HepG2 (cell line): Measurements from ENCODE around the gene ISOC2. TPM values are rescaled to one million over a fixed set of nuclear protein-coding genes. Genes with fewer than 3 reads are reported as not detected.

Experiments
- GATAD1 ChIP-seq: IDR thresholded peaks from 2 replicates; pipeline ENCODE4 v1.6.1; 2016; ENCODE audit warnings: missing genetic modification reagents, missing compliant biosample characterization
- HINFP ChIP-seq: sonication (generic); formaldehyde crosslinking; IDR thresholded peaks from 2 replicates; pipeline ENCODE4 v1.4.0; 2020; ENCODE audit warnings: low read depth, mild to moderate bottlenecking, missing genetic modification reagents
- KLF11 ChIP-seq: IDR thresholded peaks from 2 replicates; pipeline ENCODE4 v1.6.1; 2016; ENCODE audit warnings: missing compliant biosample characterization
- MAZ ChIP-seq, 2 experiments: sonication (generic) in 1 of 2; formaldehyde crosslinking in 1 of 2; IDR thresholded peaks; 2 replicates each; pipeline versions ENCODE4 v1.5.0 to v1.6.1; 2012 to 2020; ENCODE audit warnings: low read depth in 2 of 2, mild to moderate bottlenecking in 2 of 2, borderline replicate concordance in 1 of 2, improper control_type of control experiment in 1 of 2, low read length in 1 of 2, missing genetic modification reagents in 1 of 2, moderate library complexity in 1 of 2
- PBX3 ChIP-seq: sonication (generic); formaldehyde crosslinking; IDR thresholded peaks from 2 replicates; pipeline ENCODE4 v1.8.1; 2023; ENCODE audit warnings: missing genetic modification reagents, inconsistent platforms, borderline replicate concordance
- PCBP2 ChIP-seq: fragments of 200-400 bp; formaldehyde crosslinking; optimal IDR thresholded peaks from 2 replicates; pipeline ENCODE3; 2018; ENCODE audit warnings: low read length, low read depth; ENCODE audit not compliant: poor library complexity, severe bottlenecking
- RFX1 ChIP-seq: fragments of 450-650 bp; IDR thresholded peaks from 2 replicates; pipeline ENCODE4 v1.6.1; 2017
- SMARCC2 ChIP-seq: fragments of 450-650 bp; IDR thresholded peaks from 2 replicates; pipeline ENCODE4 v1.6.1; 2017; ENCODE audit warnings: antibody characterized with exemption, mild to moderate bottlenecking
- SRY ChIP-seq: sonication (generic); formaldehyde crosslinking; IDR thresholded peaks from 2 replicates; pipeline ENCODE4 v1.8.0; 2022; ENCODE audit warnings: mild to moderate bottlenecking, missing genetic modification reagents
- ZBTB10 ChIP-seq: sonication (generic); formaldehyde crosslinking; IDR thresholded peaks from 2 replicates; pipeline ENCODE4 v1.4.0; 2020; ENCODE audit warnings: missing genetic modification reagents, borderline replicate concordance
- ZFP1 ChIP-seq: IDR thresholded peaks from 2 replicates; pipeline ENCODE4 v1.6.1; 2016
- ZFP36L2 ChIP-seq: sonication (generic); formaldehyde crosslinking; IDR thresholded peaks from 2 replicates; pipeline ENCODE4 v1.4.0; 2020; ENCODE audit warnings: missing genetic modification reagents
- ZFYVE20 ChIP-seq: sonication (generic); formaldehyde crosslinking; IDR thresholded peaks from 2 replicates; pipeline ENCODE4 v1.8.0; 2023; ENCODE audit warnings: low read depth, mild to moderate bottlenecking, moderate library complexity, missing genetic modification reagents, borderline replicate concordance
- ZNF367 ChIP-seq: sonication (generic); formaldehyde crosslinking; IDR thresholded peaks from 2 replicates; pipeline ENCODE4 v1.4.0; 2020; ENCODE audit warnings: missing genetic modification reagents, borderline replicate concordance
- ZNF44 ChIP-seq: sonication (generic); formaldehyde crosslinking; IDR thresholded peaks from 2 replicates; pipeline ENCODE4 v1.5.1; 2020; ENCODE audit warnings: mild to moderate bottlenecking, missing genetic modification reagents
- ZNF547 ChIP-seq: sonication (generic); formaldehyde crosslinking; IDR thresholded peaks from 2 replicates; pipeline ENCODE4 v1.5.1; 2020; ENCODE audit warnings: mild to moderate bottlenecking, missing genetic modification reagents
- ZNF589 ChIP-seq: sonication (generic); formaldehyde crosslinking; conservative IDR thresholded peaks from 2 replicates; pipeline ENCODE4 v1.8.0; 2022; ENCODE audit warnings: mild to moderate bottlenecking, moderate library complexity, missing genetic modification reagents
- ZNF724P ChIP-seq: sonication (generic); formaldehyde crosslinking; IDR thresholded peaks from 2 replicates; pipeline ENCODE4 v1.8.0; 2022; ENCODE audit warnings: missing genetic modification reagents, borderline replicate concordance
- polyA plus RNA-seq, 8 experiments: library from polyadenylated mRNA; depleted of rRNA in 3 of 8; stranded (reverse) in 7 of 8; unstranded in 1 of 8; fragments of >200 nt; fragmentation: Illumina TruSeq in 4 of 8; extraction: Trizol in 4 of 8; gene quantifications; 2 replicates each; pipeline versions ENCODE4 v1.2.1 to v1.2.3, GENCODE V29; 2011 to 2016; ENCODE audit warnings: low read depth in 4 of 8, missing spikeins in 1 of 8, mixed read lengths in 1 of 8; ENCODE audit not compliant: insufficient read depth in 1 of 8
- total RNA-seq, 5 experiments: library from RNA; depleted of rRNA; stranded (reverse); fragments of >200 nt; fragmentation: Illumina TruSeq; extraction: Trizol; gene quantifications; 2 replicates each; pipeline ENCODE4 v1.2.3, GENCODE V29; 2016; ENCODE audit warnings: low read depth in 1 of 5
- TF ChIP-seq, protein P1 (sequence below): sonication (generic); formaldehyde crosslinking; IDR thresholded peaks from 2 replicates; pipeline ENCODE4 v1.9.0; 2021; ENCODE audit warnings: missing genetic modification reagents, borderline replicate concordance
- TF ChIP-seq, protein P2 (sequence below): sonication (generic); formaldehyde crosslinking; conservative IDR thresholded peaks from 2 replicates; pipeline ENCODE4 v1.8.1; 2023; ENCODE audit warnings: missing genetic modification reagents

Gene ISOC2
- total and polyA plus RNA-seq, 2 of the 13 experiments (the other 11 are each of a cell fraction or from before 2014, with no cell fraction given) = 76.8 to 105 TPM

DNA sequence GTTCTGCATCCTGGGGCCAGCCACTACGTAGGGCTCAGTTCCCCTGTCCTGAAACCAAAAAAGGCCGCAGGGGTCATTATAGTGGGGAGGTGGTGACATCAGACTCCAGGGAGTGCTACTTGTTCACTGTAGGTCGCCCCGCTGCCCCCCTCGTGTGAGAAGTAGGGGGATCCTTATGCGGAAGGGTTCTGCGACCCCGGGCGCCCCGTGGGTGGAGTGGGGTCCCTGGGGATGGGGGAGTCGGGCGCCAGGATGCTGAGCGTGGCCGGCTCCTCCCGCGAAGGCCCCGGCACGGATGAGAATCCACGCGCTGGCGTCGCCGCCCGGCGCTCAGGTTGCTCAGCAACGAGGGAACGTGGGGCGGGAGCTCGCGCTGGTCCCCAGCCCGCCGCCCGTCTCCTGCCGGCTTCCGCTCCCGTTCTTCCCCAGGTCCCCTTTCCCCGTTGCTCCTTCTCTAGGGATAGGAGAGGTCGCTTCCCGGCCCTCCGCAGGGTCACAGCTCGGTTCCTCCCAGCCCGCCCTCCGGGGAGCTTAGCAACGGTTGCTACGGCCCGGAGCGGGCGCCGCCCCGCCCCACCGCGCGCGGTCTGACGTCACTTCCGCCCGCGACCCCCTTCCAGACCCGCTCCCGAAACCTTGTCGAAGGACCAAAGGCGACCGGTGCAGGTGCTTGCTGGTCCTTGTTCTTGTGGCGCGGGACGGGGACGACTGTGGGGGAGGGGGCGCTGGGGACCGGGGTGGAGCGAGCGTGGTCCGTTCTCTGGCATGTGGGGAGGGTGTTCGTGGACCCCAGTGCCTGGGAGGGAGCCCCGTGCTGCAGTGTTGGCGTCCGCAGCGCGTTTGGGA lies 23.4 kb upstream of the ISOC2 start, which contains the start of gene NAT14 (continued):
- TF ChIP-seq ZBTB10 (CRISPR knock-in tag) = no peak
- peak; percentile 81 for TF ChIP-seq RFX1
- no peak for TF ChIP-seq ZFP36L2 (CRISPR knock-in tag)
- TF ChIP-seq SMARCC2 = no peak
- TF ChIP-seq ZNF724P = no peak
- TF ChIP-seq, protein P1, sequence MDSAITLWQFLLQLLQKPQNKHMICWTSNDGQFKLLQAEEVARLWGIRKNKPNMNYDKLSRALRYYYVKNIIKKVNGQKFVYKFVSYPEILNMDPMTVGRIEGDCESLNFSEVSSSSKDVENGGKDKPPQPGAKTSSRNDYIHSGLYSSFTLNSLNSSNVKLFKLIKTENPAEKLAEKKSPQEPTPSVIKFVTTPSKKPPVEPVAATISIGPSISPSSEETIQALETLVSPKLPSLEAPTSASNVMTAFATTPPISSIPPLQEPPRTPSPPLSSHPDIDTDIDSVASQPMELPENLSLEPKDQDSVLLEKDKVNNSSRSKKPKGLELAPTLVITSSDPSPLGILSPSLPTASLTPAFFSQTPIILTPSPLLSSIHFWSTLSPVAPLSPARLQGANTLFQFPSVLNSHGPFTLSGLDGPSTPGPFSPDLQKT (CRISPR knock-in tag) = no peak
- peak; percentile 76 for TF ChIP-seq GATAD1 (CRISPR knock-in tag)
- no peak for TF ChIP-seq ZNF589 (CRISPR knock-in tag)
- no peak for TF ChIP-seq SRY (CRISPR knock-in tag)
- no peak for TF ChIP-seq HINFP (CRISPR knock-in tag)
- TF ChIP-seq ZFP1 (CRISPR knock-in tag) = no peak
- no peak for TF ChIP-seq ZNF367 (CRISPR knock-in tag)
- TF ChIP-seq ZFYVE20 (CRISPR knock-in tag) = no peak
- no peak for TF ChIP-seq PBX3 (CRISPR knock-in tag)
- TF ChIP-seq KLF11 (CRISPR knock-in tag) = no peak
- TF ChIP-seq PCBP2 = no peak
- TF ChIP-seq MAZ (IDR thresholded peaks at IDR 0.05; ENCODE audit: borderline replicate concordance, low read depth, low read length) = peak; percentile 49; the same call in 1 of the 2 replicates
- no peak for TF ChIP-seq MAZ (CRISPR knock-in tag; IDR thresholded peaks at IDR 0.05; ENCODE audit: low read depth)
- TF ChIP-seq, protein P2, sequence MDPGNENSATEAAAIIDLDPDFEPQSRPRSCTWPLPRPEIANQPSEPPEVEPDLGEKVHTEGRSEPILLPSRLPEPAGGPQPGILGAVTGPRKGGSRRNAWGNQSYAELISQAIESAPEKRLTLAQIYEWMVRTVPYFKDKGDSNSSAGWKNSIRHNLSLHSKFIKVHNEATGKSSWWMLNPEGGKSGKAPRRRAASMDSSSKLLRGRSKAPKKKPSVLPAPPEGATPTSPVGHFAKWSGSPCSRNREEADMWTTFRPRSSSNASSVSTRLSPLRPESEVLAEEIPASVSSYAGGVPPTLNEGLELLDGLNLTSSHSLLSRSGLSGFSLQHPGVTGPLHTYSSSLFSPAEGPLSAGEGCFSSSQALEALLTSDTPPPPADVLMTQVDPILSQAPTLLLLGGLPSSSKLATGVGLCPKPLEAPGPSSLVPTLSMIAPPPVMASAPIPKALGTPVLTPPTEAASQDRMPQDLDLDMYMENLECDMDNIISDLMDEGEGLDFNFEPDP (CRISPR knock-in tag) = no peak
- TF ChIP-seq ZNF547 (CRISPR knock-in tag) = no peak
- no peak for TF ChIP-seq ZNF44 (CRISPR knock-in tag)
